Mesendoderm (in vitro differentiated cells): ENCODE results near the gene TMEM69.
"Not testable (repeated sequence)": the region's sequence is repeated elsewhere in the genome, so short reads cannot be mapped to it uniquely, and the experiment has no call there.

ENCODE experiments used
- DNase-seq: peaks from one replicate; pipeline ENCODE4 v3.0.0; 2013
- H2AK5ac ChIP-seq: 2 replicates; pipeline ENCODE4 v1.6.1; 2013; ENCODE audit warnings: low read length, inconsistent platforms
- H2BK120ac ChIP-seq: 2 replicates; pipeline ENCODE4 v1.6.1; 2013; ENCODE audit warnings: low read depth, mild to moderate bottlenecking, low read length, moderate library complexity, mixed read lengths
- H2BK15ac ChIP-seq: replicated peaks from 2 replicates; pipeline ENCODE4 v1.6.1; 2013; ENCODE audit warnings: low read depth, mild to moderate bottlenecking, moderate library complexity
- H2BK5ac ChIP-seq: 2 replicates; pipeline ENCODE4 v1.6.1; 2013; ENCODE audit warnings: low read length, inconsistent platforms
- H3K18ac ChIP-seq: 2 replicates; pipeline ENCODE4 v1.6.1; 2013; ENCODE audit warnings: mild to moderate bottlenecking, low read length, mixed read lengths
- H3K23ac ChIP-seq: one replicate; pipeline ENCODE4 v1.6.1; 2013; ENCODE audit warnings: low read length
- H3K27ac ChIP-seq: 2 replicates; pipeline ENCODE4 v1.5.1; 2013; ENCODE audit warnings: low read depth, mild to moderate bottlenecking, inconsistent platforms, low read length, moderate library complexity
- H3K27me3 ChIP-seq: 2 replicates; pipeline ENCODE4 v1.6.1; 2013; ENCODE audit warnings: low read length, control low read depth, mild to moderate bottlenecking, inconsistent platforms; ENCODE audit not compliant: insufficient read depth, poor library complexity
- H3K36me3 ChIP-seq: 2 replicates; pipeline ENCODE4 v1.6.1; 2013; ENCODE audit warnings: low read length, inconsistent platforms; ENCODE audit not compliant: control insufficient read depth, insufficient read depth
- H3K4ac ChIP-seq: one replicate; pipeline ENCODE4 v1.6.1; 2013; ENCODE audit warnings: low read depth, mild to moderate bottlenecking, low read length, moderate library complexity
- H3K4me1 ChIP-seq: 2 replicates; pipeline ENCODE4 v1.6.1; 2013; ENCODE audit warnings: low read depth, low read length, inconsistent platforms; ENCODE audit not compliant: control insufficient read depth
- H3K4me2 ChIP-seq: 2 replicates; pipeline ENCODE4 v1.6.1; 2013; ENCODE audit warnings: low read length
- H3K4me3 ChIP-seq: 2 replicates; pipeline ENCODE4 v1.5.1; 2013; ENCODE audit warnings: mild to moderate bottlenecking, low read length
- H3K56ac ChIP-seq: one replicate; pipeline ENCODE4 v1.6.1; 2013; ENCODE audit warnings: low read length
- H3K79me1 ChIP-seq: 2 replicates; pipeline ENCODE4 v1.6.1; 2013; ENCODE audit warnings: low read length, inconsistent platforms
- H3K79me2 ChIP-seq: 2 replicates; pipeline ENCODE4 v1.6.1; 2013; ENCODE audit warnings: mild to moderate bottlenecking, low read length; ENCODE audit not compliant: control insufficient read depth, insufficient read depth
- H3K9ac ChIP-seq: 2 replicates; pipeline ENCODE4 v1.6.1; 2013; ENCODE audit warnings: low read length, inconsistent platforms
- H4K5ac ChIP-seq: one replicate; pipeline ENCODE4 v1.6.1; 2013; ENCODE audit warnings: low read length
- H4K8ac ChIP-seq: one replicate; pipeline ENCODE4 v1.6.1; 2013; ENCODE audit warnings: low read depth, mild to moderate bottlenecking, control low read depth, low read length, moderate library complexity
- WGBS: extraction: QIAGEN DNeasy Blood & Tissue Kit; methylation state at CpG from one replicate; pipeline ENCODE4 v1.1.7; 2013; ENCODE audit warnings: low lambda C conversion rate, missing lambda C conversion rate; ENCODE audit not compliant: insufficient coverage; ENCODE audit errors: extremely low coverage; 5-methylcytosine and 5-hydroxymethylcytosine counted together

TMEM69 gene

DNA sequence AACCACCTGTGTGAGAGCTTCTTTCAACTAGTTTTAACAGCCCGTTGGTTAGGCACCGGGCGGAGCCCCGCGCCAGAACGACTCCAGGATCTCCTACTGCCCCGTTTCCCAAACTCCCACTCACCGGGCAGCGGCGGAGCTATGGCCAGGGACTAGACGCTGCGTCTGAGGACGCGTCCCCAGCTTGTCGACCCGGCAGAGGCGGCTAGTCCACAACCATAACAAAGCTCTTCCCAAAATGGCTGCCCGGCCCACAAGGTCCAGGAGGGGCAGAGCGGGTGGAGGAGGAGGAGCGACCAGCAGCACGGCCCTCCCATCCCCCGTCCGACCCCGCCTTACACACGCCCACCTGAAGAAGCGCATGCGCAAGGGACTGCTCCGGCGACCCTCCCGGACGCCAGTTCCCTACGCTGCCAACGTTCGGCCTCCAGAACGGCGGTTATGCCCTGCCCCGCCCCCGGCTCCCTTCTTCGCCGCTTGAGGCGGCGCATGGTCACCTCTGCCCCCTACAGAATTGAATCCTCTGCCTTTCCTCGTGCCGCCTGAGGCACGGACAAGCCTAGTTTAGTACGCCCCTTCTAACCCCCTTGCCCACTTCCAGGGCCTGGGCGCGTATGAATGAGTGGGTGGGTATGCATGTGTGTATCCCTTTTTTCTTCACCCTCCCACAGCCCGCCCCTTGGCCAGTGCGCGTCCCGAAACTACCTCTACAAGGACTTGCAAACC is 1.5 kb upstream of the TMEM69 start, which contains the start of gene GPBP1L1:
TSS of gene GPBP1L1 (minus strand) at position 246 of the 726 bp plus-strand sequence. CDS start 27,446 bp downstream, outside the sequence.
- peak within 1 kb of the TSS; percentile 80 for H3K18ac ChIP-seq
- H2BK15ac ChIP-seq, result no peak within 1 kb of the TSS
- H4K5ac ChIP-seq, result no peak within 1 kb of the TSS
- H2BK120ac ChIP-seq, result peak within 1 kb of the TSS; percentile 6
- peak within 1 kb of the TSS; percentile 88 for H3K4ac ChIP-seq
- H3K4me2 ChIP-seq, result peak within 1 kb of the TSS; percentile 45
- H2BK5ac ChIP-seq, result peak within 1 kb of the TSS; percentile 71
- H3K36me3 ChIP-seq, result no peaks in the 10 kb centered on the region
- peaks cover 58% of the 10 kb centered on the region for H3K79me2 ChIP-seq
- peak; percentile 98 for DNase-seq
- peak within 1 kb of the TSS; percentile 58 for H4K8ac ChIP-seq
- no CpG with 5 or more reads among the region's 52 CpGs for WGBS
- peak within 1 kb of the TSS; percentile 97 for H3K9ac ChIP-seq
- H3K27ac ChIP-seq, result peak within 1 kb of the TSS; percentile 74
- peaks cover 5% of the 10 kb centered on the region for H3K4me1 ChIP-seq
- peak within 1 kb of the TSS; percentile 99 for H3K56ac ChIP-seq
- peak within 1 kb of the TSS; percentile 82 for H3K23ac ChIP-seq
- peak within 1 kb of the TSS; percentile 96 for H3K4me3 ChIP-seq
- H3K27me3 ChIP-seq, result no peaks in the 10 kb centered on the region
- H2AK5ac ChIP-seq, result no peak within 1 kb of the TSS
- H3K79me1 ChIP-seq, result peaks cover 4% of the 10 kb centered on the region

DNA sequence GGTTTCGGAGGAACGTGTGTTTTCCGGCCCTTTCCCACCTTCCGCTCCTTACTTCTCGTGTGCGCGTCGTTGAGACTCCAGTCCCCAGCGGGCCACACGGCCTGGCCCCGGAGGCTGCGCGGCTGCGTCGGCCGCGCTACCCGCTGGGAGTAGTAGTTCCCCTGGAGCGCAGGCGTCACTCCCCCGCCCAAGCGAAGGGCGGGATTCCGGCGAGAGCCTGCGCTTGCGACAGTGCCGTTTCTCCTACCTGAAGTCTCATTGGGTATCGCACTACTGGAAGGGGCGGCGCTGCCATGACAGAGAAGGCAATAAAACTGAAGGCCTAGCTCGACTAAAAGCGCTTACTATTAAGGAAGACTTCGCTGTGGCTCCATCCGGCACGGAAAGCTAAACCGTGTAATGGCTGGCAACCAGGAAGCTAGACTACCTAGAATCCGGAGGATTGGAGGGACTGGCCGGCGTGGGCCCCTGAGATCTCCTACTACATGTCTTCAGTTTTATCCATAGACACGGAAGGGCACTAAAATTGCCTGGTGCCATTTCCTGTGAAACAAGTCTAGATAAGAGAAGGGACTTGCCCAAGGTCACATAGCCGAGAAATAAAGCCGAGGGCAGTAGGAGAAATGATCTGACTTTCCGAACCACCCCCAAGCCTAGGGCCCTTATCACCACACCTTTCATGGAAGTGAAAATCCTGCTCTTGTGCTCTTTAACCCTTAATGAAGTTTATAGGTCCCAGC is 797 bp upstream of the TMEM69 start:
- Histone ChIP-seq H4K8ac (peak overlapping the region; percentile 58), H3K79me2 (peaks cover 52% of the 10 kb centered on the region), H3K27me3 (no peaks in the 10 kb centered on the region), H2BK5ac (no peak overlapping the region), H3K4me2 (peak overlapping the region; percentile 45), H3K4me1 (peaks cover 5% of the 10 kb centered on the region), H3K27ac (peak overlapping the region; percentile 74), H3K18ac (peak overlapping the region; percentile 65), H2BK120ac (peak overlapping the region; percentile 6), H3K36me3 (no peaks in the 10 kb centered on the region), H3K23ac (no peak overlapping the region), H2BK15ac (no peak overlapping the region), H4K5ac (no peak overlapping the region), H3K79me1 (peaks cover 4% of the 10 kb centered on the region), H3K4me3 (peak overlapping the region; percentile 38), H3K4ac (peak overlapping the region; percentile 88), H2AK5ac (no peak overlapping the region), H3K9ac (peak overlapping the region; percentile 78), H3K56ac (peak overlapping the region; percentile 86)
- peak; percentile 99 for DNase-seq
- WGBS, result no CpG with 5 or more reads among the region's 44 CpGs

- not testable (repeated sequence) for H2BK120ac ChIP-seq, H3K36me3 ChIP-seq
Measured at GRCh38 chr1:45693811-45694210, 5.8 kb downstream of the TMEM69 start.

DNA sequence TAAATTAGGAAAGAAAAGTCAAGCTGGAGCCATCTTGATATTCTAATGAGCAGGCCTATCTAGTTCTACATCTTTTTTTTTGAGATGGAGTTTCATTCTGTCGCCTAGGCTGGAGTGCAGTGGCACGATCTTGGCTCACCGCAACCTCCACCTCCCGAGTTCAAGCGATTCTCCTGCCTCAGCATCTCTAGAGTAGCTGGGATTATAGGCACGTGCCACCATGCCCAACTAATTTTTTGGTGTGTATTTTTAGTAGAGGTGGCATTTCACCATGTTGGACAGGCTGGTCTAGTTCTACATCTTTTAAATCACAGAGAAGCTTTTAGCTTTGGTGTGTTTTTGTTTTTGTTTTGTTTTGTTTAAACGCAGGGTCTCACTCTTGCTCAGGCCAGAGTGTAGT is 6.8 kb downstream of the TMEM69 start:
- Histone ChIP-seq H2BK120ac (no peak overlapping the region), H3K56ac (no peak overlapping the region)
- no CpG with 5 or more reads among the region's 7 CpGs for WGBS

More at GRCh38 chr1:45693811-45694210, 5.8 kb downstream of the TMEM69 start:
- H3K4me1 ChIP-seq, H3K9ac ChIP-seq, H3K27ac ChIP-seq, H3K27me3 ChIP-seq, H3K23ac ChIP-seq, H4K8ac ChIP-seq, DNase-seq, H4K5ac ChIP-seq, H2AK5ac ChIP-seq, H2BK15ac ChIP-seq, H3K56ac ChIP-seq, H3K18ac ChIP-seq, H3K79me1 ChIP-seq, H3K4me3 ChIP-seq, H2BK5ac ChIP-seq, H3K4me2 ChIP-seq, H3K4ac ChIP-seq: not testable (repeated sequence)
- H3K79me2 ChIP-seq, result peaks cover 15% of the 10 kb centered on the region
- WGBS, result no CpG with 5 or more reads among the region's 8 CpGs

GRCh38 chr1:45704637-45705036 is 16.7 kb downstream of the TMEM69 start:
- no peak overlapping the region for H4K8ac ChIP-seq
- H2AK5ac ChIP-seq, result no peak overlapping the region
- no peak overlapping the region for H3K23ac ChIP-seq
- no peak overlapping the region for H3K27ac ChIP-seq
- H2BK5ac ChIP-seq, result no peak overlapping the region
- H3K79me1 ChIP-seq, result no peaks in the 10 kb centered on the region
- H3K4ac ChIP-seq, result no peak overlapping the region
- no peak overlapping the region for H4K5ac ChIP-seq
- H3K36me3 ChIP-seq, result no peaks in the 10 kb centered on the region
- H3K4me1 ChIP-seq, result no peaks in the 10 kb centered on the region
- no peaks in the 10 kb centered on the region for H3K27me3 ChIP-seq
- H2BK120ac ChIP-seq, result no peak overlapping the region
- no peak overlapping the region for H3K4me3 ChIP-seq
- no peak for DNase-seq
- no peak overlapping the region for H2BK15ac ChIP-seq
- no peak overlapping the region for H3K56ac ChIP-seq
- no peak overlapping the region for H3K4me2 ChIP-seq
- no CpG with 5 or more reads among the region's 1 CpG for WGBS
- H3K9ac ChIP-seq, result no peak overlapping the region
- H3K18ac ChIP-seq, result no peak overlapping the region
- no peaks in the 10 kb centered on the region for H3K79me2 ChIP-seq

More for the DNA sequence above, 6.8 kb downstream of the TMEM69 start:
- H3K23ac ChIP-seq, result no peak overlapping the region
- DNase-seq, result no peak
- H2BK15ac ChIP-seq, result no peak overlapping the region
- H3K4me3 ChIP-seq, result no peak overlapping the region
- no peak overlapping the region for H2BK5ac ChIP-seq
- peaks cover 6% of the 10 kb centered on the region for H3K79me2 ChIP-seq
- no peak overlapping the region for H2AK5ac ChIP-seq
- no peak overlapping the region for H3K4me2 ChIP-seq
- H3K4ac ChIP-seq, result no peak overlapping the region
- H4K8ac ChIP-seq, result no peak overlapping the region
- H3K27ac ChIP-seq, result no peak overlapping the region
- H3K79me1 ChIP-seq, result peaks cover 2% of the 10 kb centered on the region
- H3K27me3 ChIP-seq, result no peaks in the 10 kb centered on the region
- H3K36me3 ChIP-seq, result peaks cover 1% of the 10 kb centered on the region
- H3K9ac ChIP-seq, result no peak overlapping the region
- H4K5ac ChIP-seq, result no peak overlapping the region
- no peaks in the 10 kb centered on the region for H3K4me1 ChIP-seq
- no peak overlapping the region for H3K18ac ChIP-seq
